GM19351 (cell line): ENCODE results near the gene LCOR.
"Not testable (repeated sequence)": the region's sequence is repeated elsewhere in the genome, so short reads cannot be mapped to it uniquely, and the experiment has no call there.

Experiments used
- ATAC-seq: cut with Tn5 transposase; IDR thresholded peaks from one replicate; pipeline ENCODE4 v1.9.1; 2021; ENCODE audit warnings: mild to moderate bottlenecking, moderate library complexity; ENCODE audit not compliant: unreplicated experiment

The LCOR gene

DNA sequence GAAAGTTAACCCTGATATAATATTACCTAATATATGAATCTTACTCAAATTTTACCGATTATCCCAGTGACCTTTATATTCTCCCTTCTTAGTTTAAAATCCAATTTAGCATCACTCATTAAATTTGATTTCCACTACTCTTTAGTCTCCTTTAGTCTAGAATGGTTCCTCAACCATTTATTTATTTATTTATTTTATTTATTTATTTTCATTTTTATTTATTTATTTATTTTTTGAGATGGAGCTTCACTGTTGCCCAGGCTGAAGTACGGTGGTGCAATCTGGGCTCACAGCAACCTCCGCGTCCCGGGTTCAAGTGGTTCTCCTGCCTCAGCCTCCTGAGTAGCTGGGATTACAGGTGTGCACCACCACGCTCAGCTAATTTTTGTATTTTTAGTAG, 92.8 kb downstream of the LCOR start:
- no peak for ATAC-seq

GRCh38 chr10:96930469-96930868, 98.4 kb downstream of the LCOR start:
- no peak for ATAC-seq

DNA sequence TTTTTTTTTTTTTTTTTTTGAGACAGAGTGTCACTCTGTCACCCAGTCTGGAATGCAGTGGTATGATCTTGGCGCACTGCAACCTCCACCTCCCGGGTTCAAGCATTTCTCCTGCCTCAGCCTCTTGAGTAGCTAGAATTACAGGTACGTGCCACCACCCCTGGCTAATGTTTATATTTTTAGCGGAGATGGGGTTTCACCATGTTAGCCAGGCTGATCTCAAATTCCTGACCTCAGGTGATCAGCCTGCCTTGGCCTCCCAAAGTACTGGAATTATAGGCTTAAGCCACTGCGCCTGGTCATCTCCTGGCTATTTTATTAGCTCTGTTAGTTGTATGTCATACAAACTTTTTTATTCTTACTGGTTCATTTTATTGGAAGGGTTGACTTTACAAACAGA, 103.0 kb downstream of the LCOR start:
- ATAC-seq, result no peak

DNA sequence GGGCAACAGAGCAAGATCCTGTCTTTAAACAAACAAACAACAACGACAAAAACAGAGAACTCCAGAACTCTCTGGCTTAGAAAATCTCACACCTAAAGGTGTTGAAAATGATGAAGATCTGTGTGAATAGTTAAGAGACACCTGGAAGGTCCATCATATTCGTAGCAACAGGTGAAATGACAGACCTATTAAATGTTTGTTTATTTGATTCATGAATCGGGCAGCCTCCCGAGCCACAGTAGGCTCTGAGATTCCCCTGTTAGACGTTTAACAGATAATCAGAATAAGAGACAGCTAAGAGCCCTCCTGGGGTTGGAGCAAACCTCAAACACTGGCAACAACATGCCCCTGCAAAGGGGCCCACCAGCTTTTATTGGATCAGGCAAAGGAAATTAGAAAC, 103.7 kb downstream of the LCOR start:
- ATAC-seq, result no peak

GRCh38 chr10:96943161-96943560, 111.1 kb downstream of the LCOR start:
- ATAC-seq, result not testable (repeated sequence)

GRCh38 chr10:96947036-96947435, 114.9 kb downstream of the LCOR start:
- no peak for ATAC-seq

DNA sequence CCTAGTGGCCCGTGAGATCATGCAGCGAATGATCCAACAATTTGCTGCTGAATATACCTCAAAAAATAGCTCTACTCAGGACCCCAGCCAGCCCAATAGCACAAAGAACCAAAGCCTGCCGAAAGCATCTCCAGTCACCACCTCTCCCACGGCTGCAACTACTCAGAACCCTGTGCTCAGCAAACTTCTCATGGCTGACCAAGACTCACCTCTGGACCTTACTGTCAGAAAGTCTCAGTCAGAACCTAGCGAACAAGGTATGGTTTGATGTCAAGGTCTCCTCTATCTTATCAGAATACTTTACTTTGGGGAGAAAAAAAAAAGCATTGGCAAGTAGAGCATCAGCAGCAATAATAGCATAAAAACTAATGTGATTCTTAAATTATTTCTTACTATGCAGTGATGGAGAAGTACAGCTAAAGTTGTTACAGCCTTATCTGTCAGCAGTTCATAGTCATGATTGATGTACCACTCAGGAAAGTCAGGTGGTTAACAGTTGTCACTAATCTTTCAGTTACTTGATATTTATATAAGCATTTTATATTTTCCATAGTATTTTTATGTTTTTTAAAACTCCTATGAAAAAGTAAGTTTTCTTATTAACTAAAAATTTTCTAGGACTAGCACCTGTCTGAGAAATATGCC, 117.1 kb downstream of the LCOR start:
- no peak for ATAC-seq

GRCh38 chr10:96951954-96952353, 119.9 kb downstream of the LCOR start:
- no peak for ATAC-seq

GRCh38 chr10:96955794-96956193, 123.7 kb downstream of the LCOR start:
- ATAC-seq, result no peak

DNA sequence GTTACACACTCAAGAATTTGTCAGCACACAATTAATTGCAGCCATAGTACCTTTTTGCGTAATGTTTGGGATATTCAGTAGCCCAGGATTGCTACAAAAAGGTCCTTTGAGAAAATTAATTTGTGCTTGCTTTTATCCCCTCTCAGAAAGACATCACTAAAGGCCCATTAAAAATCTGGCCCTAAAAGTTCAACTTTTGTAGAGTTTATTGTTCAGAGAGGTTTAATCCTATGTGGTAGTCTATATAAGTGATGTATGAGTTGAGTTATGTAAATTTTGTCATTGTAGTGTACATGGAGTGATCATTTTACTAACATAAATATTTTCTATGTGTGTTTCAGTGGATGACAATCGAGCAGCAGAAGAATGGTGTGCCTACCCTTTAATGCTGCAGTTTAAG, 126.0 kb downstream of the LCOR start:
- ATAC-seq, result no peak

GRCh38 chr10:96959733-96960132, 127.6 kb downstream of the LCOR start:
- ATAC-seq, result no peak

DNA sequence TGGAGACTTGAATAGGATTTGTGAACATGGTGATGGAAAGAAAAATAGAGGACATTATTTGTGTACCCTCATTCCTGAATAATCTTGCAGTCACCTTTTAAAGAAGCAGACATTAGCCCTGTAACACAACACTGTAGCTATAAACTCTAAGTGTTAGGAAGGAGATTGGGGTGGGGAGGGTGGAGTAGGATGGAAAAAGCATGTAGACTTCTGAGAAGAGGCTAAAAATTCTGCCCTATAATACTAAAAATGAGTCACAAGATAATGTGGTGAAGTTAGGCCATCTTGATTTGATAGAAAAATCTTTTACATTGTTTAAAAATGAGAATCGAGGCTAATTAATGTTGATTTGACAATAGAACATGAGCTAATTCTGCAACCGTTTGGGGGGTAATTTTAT, 128.8 kb downstream of the LCOR start:
- ATAC-seq, result no peak

GRCh38 chr10:96964131-96964530, 132.0 kb downstream of the LCOR start:
- ATAC-seq, result no peak

DNA sequence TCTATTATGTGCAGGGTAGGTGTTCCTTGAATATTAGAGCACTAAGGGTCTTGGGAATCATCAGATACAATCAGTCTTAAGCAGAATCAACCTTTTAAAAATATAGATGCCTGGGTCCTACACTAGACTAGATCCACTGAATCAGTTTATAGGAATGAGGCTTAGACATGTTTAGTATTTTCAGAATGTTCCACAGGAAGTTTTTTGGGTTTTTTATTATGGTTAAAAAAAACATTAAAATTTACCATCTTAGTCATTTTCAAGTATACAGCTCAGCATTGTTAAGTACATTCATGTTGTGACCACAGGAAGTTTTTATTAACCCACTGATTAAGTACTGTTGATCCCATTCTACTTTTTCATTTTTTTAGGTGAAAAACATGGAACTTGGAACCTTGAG, 135.7 kb downstream of the LCOR start:
- ATAC-seq, result no peak

GRCh38 chr10:96968682-96969423, 136.8 kb downstream of the LCOR start:
- no peak for ATAC-seq

DNA sequence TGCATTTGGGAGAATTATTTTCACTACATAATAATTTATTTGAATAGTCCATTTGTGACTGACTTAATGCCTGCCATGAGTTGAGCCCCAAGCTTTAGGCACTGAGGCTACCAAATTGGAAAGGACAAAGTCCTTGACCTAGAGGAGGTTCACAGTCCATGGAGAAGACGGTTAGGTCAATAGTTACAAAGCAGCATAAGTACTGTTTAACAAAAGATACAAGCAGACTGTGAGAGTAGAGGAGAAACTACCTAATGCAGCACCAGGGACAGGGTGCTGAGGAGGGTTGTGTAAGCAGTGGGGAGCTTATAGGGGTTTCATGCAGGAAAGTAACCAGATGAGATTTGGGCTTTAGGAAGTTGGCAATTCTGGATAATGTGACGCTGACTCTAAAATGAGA, 139.2 kb downstream of the LCOR start:
- no peak for ATAC-seq

DNA sequence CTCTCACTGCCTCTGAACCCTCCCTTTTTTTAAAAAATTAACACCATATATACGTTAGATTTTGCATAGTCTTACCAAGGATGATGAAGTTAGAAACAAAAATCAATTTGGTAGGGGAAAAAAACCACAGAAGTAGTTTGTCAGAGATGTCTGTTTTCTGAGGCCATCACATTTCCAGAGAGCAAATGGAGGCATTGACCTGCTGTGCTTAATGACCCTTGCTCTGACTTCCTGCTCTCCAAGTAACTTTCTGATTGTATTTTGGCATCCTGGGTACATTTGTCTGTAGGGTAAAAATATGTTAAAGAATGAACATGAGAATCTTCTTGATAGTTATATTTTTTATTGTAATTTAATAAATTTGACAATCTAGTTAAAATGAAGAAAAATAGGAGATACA, 140.2 kb downstream of the LCOR start:
- ATAC-seq, result no peak

GRCh38 chr10:96973809-96974747, 142.0 kb downstream of the LCOR start:
- ATAC-seq, result no peak

DNA sequence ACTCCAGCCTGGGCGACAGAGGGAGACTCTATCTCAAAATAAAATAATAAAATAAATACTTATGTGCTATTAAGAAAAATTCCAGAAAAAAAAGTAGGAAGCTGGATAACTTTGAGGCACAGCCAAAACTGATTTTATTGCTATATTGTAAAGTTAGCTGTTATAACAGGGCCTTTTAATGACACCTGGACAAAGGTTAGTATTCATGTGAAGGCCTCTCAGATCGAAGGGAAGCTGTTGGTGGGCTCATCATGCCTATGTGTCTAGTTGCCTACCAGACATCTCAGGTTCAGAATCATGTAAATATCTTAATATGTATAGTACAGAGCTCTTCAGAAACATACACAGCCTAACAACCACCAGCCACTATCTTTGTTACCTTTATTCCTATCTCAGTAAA, 143.0 kb downstream of the LCOR start:
- no peak for ATAC-seq

- peak; percentile 87 for ATAC-seq
Measured at GRCh38 chr10:96978621-96979154, 146.6 kb downstream of the LCOR start.

DNA sequence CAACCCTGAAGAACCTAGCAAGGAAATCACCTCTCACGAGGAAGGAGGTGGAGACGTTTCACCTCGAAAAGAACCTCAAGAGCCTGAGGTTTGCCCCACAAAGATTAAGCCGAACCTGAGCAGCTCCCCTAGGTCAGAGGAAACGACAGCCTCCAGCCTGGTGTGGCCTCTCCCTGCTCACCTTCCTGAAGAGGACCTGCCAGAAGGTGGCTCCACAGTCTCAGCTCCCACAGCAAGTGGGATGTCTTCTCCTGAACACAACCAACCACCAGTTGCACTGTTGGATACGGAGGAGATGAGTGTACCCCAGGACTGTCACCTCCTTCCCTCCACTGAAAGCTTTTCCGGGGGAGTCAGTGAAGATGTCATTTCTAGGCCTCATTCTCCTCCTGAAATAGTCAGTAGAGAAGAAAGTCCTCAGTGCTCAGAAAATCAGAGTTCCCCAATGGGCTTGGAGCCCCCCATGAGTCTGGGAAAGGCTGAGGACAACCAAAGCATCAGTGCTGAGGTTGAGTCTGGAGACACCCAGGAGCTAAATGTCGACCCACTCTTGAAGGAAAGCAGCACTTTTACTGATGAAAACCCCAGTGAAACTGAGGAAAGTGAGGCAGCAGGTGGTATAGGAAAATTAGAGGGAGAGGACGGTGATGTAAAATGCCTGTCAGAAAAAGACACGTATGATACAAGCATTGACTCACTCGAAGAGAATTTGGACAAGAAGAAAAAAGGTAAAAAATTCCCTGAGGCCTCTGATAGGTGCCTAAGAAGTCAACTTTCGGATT, 150.2 kb downstream of the LCOR start:
- no peak for ATAC-seq
